HG03439 (cell line): ENCODE data around the gene PXMP2.

Experiments
- ATAC-seq: cut with Tn5 transposase; IDR thresholded peaks from one replicate; pipeline ENCODE4 v1.9.1; 2021; ENCODE audit warnings: mild to moderate bottlenecking, moderate library complexity; ENCODE audit not compliant: unreplicated experiment

The PXMP2 gene

DNA sequence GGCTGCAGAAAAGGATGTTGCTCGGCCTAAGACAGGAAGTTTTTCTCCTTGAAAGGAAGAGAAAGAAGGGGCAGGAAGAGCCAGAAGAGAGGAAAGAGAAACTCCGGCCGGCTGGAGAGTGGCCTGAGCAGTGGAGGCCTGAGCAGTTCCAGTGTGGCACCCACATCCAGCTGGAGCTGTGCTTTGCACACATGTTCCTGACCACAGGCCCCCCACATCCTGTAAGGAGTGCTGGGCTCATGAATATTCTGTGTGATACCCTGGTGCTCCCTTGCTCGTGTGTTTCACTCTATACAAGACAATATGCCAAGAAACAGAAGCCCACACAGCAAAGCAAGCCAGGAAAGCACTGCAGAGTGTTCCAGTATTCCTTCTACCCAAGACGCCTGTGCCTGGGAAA, 27.3 kb upstream of the PXMP2 start:
- ATAC-seq: no peak

DNA sequence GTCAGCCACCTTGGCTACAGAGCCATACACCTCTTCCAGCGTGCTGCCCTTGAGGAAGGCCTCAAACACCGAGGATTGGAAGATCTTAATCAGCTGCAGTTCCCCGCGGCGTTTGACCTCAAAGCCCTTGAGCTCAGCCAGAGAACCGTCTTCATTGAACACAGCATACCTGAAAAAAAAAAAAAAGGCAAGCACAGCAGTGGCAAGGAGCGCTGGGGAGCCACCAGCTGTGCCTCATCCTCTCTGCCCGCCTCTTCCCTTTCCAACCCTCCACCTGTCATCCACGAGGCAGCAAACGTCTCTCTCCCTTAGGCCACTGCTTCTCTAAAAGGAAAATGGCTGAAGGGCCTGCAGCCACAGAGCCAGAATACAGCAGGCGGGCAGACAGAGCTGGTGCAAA, 26.4 kb upstream of the PXMP2 start:
- no peak for ATAC-seq

DNA sequence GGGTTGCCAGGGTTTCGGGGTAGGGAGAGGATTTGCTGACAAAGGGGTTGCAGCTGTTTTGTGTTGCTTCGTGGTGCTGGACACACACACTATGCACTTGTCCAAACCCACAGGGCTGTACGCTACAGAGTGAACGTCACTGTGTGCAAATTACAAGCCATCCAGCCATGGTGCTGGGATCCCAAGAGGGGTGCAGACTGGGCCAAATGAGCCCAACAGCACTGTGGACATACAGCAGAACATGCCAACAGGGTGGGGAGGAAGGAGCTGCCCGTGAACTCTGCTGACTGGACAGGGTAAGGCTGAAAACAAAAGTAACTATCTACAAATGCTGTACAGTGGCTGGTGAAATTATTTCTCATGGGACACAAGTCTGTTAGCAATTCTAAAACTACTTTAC, 25.4 kb upstream of the PXMP2 start:
- no peak for ATAC-seq

DNA sequence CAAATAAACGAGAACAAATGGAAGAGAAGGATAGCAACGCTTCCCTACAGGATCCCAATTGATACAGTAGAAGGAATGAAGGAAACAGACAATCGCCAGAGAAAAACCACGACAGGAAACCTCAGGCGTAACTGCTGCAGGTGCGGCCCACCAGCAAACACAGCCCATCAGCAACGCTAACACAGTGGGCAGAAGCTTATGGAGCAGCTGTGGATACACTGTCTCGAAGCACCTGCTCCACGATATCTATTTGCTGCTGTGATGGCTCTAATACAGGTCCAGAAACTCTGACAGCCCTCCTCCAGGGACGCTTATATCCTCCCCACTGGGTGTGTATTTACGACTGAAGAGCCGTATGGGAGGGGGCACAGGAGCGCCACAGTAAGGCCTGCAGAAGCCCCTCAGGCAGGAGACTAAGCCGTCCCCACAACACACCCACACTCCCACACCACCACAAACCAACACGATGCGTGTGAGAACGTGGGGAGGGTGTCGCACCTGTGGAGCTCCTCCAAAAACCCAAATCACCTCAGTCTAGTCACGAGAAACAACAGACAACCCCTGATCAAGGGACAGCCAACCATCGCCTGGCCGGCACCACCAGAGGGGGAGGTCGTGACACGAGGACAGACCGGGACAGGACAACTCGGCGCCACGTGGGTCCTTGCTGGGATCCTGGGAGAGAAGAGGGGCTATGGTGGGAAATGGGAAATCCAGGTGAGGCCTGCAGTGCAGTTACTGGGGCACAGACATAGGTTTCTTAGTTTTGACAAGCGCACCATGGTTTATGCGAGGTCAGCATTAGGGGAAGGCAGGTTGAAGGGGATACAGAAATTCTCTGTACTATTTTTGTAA, 24.3 kb upstream of the PXMP2 start:
- ATAC-seq: no peak

DNA sequence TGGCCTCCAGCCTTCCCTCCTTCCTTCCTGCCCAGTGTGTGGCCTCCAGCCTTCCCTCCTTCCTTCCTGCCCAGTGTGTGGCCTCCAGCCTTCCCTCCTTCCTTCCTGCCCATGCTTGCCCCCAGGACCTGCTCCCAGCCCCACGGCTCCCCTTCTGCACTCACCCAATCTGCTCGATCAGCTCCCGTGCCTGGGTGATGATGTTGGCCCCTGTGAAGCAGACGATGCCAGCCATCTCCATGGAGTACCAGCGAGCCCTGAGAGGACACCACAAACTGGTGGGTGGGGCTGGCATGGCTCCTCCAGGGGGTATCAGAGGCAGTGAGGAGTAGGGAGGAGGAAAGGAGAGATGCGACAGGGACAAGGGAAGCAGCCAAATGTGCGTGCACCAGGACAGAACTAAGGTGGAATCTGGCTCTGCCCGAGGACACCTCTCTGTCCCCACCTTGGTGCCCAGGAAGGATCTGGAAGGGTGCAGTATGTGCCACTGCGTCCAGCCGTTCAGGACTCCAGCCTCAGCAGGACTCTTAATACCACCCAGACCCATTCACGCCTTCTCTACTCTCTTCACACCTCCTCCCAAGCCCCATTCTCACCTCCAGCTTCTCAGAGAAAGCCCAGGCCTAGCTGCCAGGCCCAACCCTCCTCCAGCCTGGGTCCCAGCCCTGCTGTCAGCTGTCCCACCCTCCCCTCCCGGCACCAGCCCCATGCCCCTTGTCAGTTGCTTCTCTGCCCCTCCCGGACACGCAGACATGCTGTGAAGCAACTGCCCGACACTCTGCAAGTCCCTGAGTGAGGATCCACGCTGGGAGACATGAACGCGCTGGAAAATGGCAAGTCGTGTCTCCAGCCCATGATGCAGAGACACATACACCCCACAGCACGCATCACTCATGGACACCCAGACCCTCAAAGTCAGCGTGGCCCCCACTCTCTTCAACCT, 22.9 kb upstream of the PXMP2 start:
- ATAC-seq: no peak

DNA sequence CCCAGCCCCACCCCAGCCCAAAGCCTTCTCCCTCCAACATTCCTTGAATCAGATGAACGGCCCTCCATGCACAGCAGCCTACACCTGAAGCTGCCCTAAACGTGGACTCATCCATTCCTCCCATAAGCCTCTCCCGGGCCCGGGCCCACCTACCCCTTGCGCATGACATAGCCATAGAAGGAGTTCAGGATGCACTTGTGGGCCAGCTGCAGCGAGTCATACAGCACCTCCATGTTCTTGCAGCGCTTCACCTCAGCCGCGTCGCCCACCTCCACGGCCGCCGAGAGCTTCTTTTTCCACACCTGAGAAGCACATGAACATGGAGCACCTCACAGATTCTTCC, 22.3 kb upstream of the PXMP2 start:
- no peak for ATAC-seq

DNA sequence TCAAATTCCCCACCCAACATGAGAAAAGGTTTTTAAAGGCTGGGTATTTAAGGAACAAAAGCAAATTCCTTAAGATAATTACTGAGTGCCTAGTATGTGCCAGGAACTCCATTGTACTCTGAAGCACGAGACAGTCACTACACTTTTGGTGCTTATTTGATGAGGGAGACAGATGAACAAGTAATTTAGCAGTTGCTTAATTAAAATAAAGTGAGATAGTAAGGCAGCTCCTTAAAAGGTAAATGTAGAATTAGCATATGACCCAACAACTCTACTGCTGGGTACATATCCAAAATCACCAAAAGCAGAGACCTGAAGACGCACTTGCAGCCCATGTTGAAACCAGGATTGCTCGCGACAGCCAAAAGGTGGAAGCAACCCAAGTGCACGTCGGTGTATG, 21.6 kb upstream of the PXMP2 start:
- ATAC-seq: no peak

DNA sequence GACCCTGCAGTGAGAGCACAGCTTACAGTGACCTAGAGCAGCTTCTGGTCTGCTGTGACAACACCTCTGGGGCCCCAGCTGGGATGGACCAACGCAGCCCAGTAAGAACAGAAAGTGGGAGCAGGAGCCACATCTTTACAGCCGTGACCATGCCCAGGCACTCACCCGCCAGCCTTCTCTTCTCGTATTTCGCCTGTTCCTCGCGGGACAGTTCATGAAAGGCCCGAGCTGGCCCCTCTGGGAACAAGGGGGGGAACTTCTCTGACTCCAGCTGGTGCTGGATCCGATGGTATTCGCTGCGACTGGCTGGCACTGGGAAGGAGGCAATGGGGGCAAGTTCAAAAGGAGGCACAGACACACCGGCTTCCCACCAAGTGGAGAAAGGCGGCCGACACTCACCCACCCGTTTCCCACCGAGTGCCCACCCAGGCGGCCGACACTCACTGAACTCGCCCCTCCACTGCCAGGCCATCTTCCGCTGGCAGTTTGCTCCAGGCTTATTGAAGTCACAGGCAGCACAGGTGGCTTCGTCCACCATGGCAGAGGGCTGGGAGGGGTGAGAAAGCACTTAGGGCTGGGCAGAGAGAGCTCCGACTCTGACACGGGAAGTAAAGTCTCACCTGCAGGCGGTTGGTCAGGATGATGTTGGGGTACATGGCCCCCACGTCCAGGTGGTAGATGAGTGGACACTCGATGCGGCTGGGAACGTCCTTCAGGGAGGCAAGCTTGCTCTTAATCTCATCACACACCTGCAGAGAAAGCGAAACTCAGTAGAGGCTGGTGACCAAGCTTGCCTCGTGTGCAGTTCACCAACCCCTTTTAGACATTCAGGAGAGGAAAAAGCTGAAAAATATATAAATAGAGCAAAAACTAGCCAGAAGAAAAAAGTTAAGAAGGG, 18.9 kb upstream of the PXMP2 start:
- ATAC-seq: no peak

DNA sequence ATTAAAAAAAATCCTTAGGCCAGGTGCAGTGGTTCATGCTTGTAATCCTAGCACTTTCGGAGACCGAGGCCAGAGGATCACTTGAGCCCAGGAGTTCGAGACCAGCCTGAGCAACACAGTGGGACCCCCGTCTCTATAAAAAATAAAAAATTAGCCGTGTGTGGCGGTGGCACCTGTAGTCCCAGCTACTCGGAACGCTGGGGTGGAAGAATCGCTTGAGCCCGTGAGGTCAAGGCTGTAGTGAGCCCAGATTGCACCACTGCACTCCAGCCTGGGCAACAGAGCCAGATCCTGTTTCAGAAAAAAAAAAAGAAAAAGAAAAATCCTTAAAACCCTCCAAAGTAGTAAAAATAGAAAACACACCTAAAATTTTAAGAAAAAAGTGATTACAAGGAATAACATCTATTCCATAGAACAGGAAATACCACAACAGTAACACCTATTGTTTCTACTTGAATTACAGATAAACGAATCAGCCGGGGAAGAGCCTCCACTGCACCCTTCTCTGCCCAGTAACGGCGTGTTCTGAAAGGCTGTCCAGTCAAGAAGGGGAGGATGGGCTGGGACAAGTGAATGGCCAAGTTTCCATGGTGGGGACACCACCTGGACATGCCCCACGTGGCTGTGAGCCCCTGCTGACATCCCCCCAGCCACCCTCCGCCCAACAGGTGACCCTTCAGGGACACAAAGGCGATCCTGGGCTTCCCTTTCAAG, 18.1 kb upstream of the PXMP2 start:
- no peak for ATAC-seq

DNA sequence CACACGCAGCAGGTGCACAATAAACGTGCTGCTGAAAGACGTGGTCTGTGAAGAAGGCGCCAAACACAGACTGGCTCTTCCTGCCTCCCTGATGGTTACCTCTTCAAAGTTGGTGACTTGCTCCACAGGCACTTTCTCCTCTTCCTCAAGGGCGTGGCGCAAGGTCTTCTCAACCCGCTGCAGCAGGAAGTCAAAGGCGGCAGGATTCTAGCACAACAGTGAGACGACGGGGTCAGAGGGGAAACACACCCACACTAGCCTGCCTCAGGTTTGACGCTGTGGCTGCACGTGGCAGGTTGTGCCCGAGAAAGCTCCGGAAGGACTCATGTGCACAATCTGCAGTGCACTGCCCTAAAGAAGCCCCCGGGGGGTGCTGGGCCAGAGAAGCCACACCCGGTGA, 15.3 kb upstream of the PXMP2 start:
- ATAC-seq: no peak

DNA sequence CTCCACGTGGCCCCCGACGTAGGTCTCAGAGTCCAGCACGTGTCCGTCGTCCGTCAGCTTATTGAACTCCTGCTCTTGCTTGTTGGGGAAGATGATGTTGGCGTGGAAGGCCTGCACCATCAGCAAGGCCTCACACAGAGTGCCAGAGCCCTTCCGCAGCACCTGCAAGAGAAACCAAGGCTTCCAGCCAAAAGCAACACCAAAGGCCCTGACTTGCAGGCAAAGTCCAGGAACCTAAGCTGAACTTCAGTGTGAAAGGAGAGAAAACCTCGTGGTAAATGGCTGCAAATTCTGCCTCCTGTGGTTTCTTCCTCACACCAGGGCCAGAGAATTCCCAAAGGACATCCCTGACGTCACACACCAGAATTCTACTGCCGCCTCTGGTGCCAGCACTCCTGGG, 14.7 kb upstream of the PXMP2 start:
- ATAC-seq: no peak

DNA sequence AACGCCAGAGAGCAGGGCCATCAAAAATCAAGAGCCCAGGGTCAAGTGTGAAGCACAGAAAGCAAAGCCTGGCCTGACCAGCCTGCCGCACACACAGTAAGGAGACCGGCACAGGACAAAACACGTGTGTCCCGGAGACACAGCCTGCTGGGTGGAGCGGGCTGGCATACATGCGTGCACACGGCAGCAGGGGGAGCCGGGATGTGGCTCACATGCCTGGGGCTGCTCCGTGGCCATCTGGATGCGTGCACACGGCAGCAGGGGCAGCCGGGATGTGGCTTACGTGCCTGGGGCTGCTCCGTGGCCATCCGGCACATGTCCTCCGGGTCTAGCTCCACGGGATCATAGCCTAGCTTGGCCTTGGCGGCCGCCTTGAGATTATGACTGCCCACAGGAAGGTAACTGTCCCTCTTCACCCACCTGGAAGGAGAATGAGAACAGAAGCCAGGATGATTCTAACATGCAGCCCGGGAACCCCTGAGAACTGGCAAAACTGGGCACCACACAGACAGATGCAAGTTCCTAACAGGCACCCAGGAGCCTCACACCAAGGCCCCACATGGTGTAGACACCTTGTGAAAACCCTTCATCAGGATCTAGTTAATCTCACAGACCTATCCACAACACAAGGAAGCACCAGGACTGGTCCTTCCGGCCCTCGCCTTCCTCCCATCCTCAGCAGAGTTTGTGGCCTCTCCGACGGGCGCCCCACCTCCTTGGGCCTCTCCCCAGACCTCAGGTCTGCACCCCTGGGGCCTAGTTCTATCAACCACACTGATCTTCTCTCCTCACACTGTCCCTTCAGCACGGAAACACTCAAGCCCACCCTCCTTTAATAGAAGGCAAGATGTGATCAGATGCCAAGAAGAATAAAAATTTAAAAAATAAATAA, 13.9 kb upstream of the PXMP2 start:
- no peak for ATAC-seq

DNA sequence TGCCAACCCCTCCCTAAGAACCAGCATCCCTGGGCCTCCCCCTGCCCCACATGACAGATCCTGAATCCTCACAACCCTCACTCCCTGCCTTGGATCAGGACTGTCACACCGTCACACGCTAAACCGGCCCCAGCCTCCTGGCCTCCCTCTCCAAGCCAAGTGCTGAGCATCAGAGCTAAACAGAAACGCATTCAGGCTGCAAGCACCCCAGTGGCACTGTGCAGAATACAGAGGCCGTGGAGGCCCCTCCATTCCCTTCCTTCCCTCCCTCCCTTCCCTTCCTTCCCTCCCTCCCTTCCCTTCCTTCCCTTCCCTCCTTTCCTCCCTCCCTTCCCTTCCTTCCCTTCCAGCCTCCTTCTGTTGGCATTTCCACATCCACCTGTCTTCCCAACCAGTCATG, 12.8 kb upstream of the PXMP2 start:
- ATAC-seq: no peak

DNA sequence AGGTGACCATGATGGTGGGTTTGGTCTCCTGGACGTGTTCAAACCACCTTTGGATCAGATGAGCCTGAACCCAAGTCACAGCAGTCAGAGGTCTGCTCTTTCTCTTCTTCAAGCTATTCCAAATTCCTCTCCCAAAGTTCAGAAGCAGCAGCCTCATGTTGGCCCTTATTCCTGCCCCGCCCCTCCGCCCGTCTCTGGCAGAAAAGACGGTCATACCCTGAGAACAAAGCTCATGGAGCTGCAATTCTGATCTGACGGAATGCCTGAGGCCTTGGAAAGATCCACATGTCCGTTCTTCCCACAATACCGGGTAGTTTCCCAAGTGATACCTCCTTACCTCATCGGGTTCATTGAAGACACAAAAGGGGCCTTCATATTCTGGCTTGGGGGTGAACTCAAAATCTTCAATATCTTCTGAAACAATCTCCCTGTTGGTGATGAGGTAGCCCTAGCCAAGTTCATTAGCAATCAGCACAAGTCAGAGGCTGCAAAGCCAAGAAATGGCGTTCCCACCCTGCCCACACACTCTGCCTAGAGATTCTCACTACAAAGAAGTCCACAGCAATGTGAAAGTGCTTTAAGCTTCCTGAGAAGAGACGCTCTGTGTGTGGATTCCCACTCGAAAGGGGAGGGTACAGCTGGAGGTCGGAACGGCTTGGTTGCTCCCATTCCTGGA, 11.5 kb upstream of the PXMP2 start:
- ATAC-seq: no peak

DNA sequence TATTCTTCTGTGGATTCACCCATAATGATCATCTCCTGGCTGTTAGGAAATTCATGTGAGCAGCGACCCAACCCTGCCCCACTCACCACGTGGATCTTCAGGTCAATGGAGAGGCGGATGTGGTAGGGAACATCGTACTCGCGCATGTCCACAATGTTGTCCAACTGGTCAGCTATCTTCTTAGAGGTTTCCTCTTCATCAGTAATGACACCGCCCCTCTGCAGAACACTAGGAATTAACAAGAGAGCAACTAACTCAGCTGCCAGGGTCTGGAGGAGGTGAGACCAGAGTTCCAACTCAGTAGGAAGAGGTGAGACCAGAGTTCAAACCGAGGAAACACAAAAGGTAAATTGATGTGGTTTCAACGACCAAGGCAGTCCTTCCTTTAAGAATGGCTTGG, 9.9 kb upstream of the PXMP2 start:
- no peak for ATAC-seq

DNA sequence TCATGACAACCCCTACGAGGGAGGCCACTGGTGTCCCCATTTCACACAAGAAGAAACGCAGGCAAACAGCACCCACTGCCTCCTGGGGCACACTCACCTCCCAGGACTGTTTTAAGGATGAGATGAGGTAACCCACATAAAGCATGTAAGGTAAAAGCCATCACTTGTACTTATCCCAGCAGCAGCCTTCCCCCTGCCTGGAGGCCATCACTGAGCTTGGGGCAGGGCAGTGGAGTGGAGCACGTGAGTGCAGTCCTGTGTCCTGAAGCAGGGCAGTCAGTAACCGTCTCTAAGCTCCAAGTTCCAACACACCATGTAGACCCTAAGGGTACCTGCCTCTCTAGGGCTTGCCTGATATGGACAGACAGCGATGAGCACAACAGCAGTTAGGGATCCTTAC, 2.0 kb upstream of the PXMP2 start:
- no peak for ATAC-seq

DNA sequence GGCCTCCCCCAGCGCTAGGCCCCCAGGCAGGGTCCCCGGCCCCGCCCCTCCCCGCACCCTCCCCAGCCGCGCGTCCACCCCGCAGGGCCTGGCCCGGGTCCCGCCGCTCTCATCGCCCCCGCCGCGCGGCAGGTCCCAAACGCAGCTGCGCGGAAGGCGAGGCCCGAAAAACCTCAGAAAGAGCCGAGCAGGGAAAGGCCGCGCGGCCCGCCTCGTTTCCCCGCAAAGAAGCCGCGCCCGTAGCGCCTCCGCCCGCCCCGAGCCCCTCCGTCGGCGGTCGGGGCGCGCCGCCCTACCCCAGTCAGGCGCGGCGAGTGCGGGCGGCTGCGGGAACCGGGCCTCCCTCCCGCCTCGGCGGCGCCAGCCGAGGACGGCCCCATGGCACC, 569 bp upstream of the PXMP2 start:
- peak; percentile 16 for ATAC-seq

DNA sequence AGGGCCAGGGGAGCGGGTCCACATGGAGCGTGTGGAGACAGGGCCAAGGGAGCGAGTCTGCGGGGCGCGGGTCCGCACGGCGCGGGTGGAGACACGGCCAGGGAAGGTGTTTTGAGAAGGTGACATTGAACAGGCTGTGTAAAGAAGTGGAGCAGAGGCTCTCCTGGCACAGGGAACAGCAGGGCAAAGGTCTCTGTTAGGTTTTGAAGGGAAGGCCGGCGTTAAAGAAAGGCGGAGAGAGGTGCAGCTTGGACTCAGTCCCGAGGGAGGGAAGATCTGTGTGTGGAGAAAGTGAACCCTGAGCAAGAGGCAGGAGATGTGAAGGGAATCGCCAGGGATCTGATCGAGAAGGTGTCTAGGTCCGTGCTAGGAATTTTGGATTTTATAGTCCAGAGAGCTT, 1.8 kb downstream of the PXMP2 start:
- ATAC-seq: no peak

DNA sequence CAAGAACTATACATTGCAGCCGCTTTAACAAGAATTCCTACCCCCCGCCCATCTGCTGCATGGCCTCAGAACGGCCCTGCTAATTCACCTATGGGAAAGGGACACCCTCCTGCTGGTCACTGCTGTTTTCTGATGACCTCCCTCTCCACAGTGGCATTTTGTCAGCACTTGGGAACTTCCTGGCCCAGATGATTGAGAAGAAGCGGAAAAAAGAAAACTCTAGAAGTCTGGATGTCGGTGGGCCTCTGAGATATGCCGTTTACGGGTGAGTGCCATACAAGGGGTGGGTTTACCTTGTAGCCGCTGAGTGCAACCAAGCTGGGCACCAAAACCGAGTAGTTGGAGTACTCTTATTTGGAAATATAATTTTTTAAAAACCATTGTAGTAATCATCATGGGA, 2.7 kb downstream of the PXMP2 start:
- ATAC-seq: no peak
